HUDEP-2 (cell line): ENCODE measurements around the gene DPP6.

ENCODE experiments used
- DNase-seq, 76 experiments: peaks; one replicate each; lab custom pipeline; 2025; ENCODE audit not compliant: unreplicated experiment in 76 of 76; lab: John Stamatoyannopoulos, UW

Gene DPP6

DNA sequence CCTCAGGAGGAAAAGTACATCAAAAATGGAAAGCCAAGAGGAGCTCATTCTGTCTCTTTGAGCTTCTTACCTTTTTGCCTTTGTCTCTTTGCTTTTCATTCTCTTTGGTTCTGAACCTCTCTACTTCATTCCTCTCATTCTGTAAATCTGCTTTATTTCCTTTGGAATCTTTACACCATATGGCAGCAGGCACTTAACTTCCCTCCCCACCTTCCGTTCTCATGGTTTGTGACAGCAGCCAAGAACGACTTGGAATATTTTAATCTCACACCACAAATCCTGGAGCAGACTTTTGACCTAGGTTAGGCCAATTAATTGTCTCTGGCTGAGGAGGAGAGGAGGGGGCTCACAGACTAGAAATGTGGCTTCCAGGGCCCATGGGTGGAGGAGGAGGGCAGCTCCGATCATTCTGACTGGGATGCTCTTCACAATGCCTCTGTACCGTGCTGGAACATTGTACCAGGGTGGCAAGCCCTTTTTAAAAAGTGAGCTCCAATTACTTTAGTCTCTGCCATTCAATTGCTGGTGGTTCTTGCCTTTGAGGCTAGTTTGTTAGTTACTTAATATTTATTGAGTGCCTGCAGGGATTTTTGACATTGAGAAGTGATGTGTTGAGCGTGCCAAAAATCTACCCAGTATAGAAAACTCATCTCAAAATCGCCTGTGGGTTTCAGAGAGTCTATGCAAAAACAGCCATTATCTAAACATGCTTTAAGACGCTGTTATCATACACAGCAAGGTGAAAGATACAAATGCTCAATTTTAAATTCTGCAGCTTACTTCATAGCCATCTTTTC is 386.6 kb downstream of the DPP6 start:
- no peak for DNase-seq

DNA sequence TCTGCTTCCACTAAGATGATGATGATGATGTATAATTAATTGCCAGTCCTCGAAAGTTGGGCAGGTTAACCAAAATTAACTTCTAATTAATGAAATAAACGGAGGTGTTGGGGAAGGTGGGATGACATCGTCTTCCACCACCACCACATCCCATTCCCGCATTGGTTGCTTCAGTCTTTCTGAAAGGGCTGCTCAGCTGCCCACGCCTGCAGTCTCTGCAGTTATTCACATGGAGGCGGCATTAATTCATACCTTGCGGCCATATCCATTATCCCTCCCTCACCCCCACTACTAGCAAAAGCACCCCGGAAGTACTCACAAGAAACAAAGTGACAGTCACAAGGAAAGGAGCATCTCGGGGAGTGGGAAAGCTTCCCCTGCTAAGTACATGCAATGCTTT is 387.9 kb downstream of the DPP6 start:
- no peak for DNase-seq

- no peak for DNase-seq
These were observed 388.5 kb downstream of the DPP6 start for GRCh38 chr7:154440651-154441050.

- DNase-seq: no peak
These were observed 389.6 kb downstream of the DPP6 start for GRCh38 chr7:154441811-154442210.

DNA sequence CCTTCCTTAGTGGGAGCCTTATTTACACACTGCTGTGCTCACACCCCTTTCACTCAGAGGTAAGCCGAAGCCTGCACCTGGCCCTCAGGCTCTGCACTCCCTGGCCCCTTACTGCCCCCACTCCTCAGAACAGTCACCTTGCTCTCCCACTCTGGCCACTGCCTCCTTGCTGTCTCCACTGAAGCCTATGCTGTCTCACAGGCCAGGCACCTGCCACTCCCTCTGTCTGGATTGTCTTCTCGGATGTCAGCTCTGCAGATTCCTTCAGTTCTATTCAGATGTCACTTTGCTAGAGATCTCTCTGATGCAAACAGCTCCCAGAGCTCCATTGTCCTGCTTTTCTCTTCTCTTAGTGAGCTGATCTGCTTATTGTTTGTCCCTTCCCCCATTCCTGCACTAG is 390.7 kb downstream of the DPP6 start:
- DNase-seq: no peak

DNA sequence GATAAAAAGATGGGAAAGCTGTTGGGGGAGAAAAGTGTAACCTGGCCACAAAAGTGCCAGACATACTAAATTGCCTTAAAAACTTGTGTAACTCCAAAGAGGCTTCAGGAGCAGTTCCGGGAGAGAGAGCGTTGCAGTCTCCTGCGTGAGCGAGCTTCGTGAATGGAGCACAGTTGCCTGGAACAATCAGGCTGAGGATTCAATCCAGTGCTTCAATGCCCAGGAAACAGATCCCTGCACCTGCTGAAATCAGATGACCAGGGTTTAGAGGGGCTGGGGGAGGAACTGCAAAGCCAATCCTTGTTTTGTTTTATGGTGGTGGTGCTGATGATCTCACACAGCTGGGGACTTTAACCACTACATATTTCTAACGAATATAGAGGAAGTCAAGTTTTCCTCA is 398.3 kb downstream of the DPP6 start:
- DNase-seq: no peak

- no peak for DNase-seq
These were observed 399.6 kb downstream of the DPP6 start for GRCh38 chr7:154451480-154452457.

DNA sequence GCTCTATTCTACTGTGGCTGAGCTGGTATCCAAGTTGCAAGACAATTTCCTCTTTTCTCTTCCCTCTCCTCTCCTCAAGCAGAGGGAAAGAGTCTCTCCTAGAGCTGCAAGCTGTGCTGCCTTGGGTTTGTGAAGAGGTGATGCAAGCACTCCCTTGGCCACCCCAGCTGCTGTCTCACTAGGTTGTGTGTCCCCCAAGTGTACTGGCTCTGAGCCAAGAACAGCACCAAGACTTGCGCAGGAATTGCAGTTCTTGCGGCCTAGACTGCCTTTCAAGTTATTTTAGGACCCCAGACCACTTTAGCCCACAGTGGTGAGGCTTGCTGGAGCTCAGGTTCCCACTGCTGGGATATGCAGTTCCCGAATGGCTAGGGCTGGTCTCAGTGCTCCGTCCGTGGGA is 411.6 kb downstream of the DPP6 start:
- no peak for DNase-seq

DNA sequence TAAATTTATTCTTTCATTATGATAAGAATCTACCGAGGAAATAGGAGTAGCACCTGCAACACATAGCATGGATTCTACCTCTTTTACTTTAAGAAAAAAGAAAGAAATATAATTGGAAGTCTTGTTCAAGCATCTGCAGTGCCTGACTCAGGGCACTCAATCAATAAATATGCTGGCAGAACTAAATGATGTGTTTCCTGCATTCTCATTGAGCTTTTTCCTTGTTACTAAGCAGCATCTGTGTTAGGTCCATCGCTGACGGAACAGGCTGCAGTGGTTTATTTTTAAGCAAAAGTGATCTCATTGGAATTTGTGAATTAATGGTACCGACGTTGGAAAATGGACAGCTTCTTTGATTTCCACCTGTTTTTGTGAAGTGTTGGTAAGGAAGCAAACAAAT is 417.5 kb downstream of the DPP6 start:
- DNase-seq: no peak

GRCh38 chr7:154472343-154472742 is 420.1 kb downstream of the DPP6 start:
- no peak for DNase-seq

GRCh38 chr7:154473360-154473759 is 421.2 kb downstream of the DPP6 start:
- no peak for DNase-seq

DNA sequence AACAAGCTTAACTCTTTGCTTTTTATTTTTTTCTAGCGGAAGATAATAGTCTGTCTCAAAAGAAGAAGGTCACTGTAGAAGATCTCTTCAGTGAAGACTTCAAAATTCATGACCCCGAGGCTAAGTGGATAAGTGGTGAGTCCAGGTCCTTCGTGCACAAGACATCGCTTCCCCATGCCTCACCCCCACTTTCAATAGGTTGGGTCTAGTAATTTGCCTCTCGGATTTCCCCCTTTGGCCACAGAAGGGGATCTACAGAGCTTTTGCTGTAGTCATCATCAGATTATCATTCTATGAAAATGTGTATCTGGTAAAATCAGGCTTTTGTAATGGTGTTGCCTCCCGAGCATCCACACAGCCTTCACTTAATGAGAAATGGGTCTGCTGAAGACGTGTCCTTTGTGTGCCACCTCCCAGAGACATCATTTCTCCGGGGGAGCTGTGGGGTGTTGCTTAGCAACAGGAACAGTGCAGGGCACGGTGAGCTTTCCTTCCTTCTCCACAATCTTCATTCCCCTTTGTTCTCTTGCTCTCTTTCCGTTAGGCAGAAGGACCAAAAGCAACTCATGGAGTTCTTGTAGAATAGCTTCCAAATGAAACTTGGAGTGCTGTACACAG is 422.8 kb downstream of the DPP6 start:
- DNase-seq: no peak

GRCh38 chr7:154475864-154476263 is 423.7 kb downstream of the DPP6 start:
- DNase-seq: no peak

DNA sequence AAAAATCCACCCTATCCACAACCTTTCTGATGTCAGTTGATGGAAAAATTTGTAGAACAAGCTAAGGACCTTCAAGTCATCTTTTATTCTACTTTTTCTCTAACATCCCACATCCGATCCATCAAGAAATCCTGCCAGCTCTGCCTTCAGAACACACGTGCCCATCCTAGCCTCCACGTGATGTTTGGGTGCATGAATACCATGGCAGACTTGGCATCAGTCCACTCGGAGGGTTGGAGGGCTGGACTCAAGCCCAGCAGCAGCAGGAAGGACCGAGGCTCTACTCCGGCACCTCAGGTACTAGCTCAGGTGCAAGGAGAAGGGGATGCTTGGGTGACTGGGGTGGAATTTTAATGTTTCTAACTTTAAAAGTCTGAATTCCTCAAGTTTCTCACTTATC is 428.6 kb downstream of the DPP6 start:
- DNase-seq: no peak

GRCh38 chr7:154482863-154483262 is 430.7 kb downstream of the DPP6 start:
- DNase-seq: no peak

GRCh38 chr7:154484406-154484805 is 432.2 kb downstream of the DPP6 start:
- no peak for DNase-seq

- DNase-seq: no peak
These were observed 432.7 kb downstream of the DPP6 start for GRCh38 chr7:154484943-154485342.

DNA sequence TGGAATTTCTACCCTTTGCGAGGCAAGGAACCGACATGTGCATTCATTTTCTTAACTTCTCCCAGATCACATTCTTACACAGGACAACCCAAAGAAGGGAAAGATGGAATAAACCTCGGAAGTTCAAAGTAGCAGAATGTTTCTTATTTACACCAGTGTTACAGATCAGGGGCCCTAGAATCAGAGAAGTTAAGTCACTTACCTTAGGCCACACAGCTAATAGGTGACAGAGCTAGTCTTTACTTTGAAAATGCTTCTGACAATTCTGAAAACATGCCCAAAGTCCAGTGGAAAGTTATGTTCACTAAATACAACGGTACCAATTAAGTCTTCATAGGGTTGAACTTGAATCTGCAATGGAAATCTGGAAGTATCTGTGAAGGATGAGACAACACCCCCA is 437.7 kb downstream of the DPP6 start:
- DNase-seq: no peak

DNA sequence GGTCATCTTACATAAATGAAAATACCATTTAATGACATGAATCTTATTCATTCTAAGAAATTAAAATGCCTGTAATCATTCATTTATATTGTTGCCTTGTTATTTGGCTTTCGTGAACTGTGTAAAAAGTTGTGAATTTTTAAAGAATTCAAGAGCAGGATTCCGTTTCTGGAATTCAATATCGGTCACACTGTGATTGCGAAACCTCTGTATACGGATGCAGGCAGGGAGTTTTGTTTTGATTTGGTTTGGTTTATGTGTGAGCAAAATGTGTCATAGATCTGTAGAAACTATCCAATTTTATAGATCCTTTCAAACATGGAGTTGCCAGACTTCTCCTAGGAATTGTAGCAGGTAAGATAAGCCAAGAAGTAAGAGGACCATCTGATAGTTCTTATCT is 441.4 kb downstream of the DPP6 start:
- no peak for DNase-seq

DNA sequence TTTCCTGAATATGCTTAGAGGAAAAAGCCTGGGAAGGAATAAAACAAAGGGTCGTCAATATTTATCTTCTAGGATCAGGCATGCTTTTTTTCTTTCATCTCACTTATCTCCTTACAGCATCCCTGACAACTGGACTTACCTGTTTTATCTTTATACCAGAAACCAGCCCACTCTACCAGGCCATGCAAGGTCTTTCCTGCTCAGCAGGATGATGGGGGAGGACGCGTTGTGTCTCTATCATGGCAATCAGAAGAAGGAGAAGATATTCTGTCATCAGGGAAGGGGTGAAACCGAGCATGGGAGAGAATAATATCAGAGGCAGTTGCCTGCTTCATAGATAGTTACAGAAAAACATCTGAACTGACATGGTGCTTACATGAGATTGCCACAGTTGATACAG is 445.6 kb downstream of the DPP6 start:
- no peak for DNase-seq

GRCh38 chr7:154503962-154504550 is 451.9 kb downstream of the DPP6 start:
- DNase-seq: peak in 17 of 76 experiments; percentile 1 to 47 (median 12)
